GM20000 (cell line): Measurements from ENCODE around the gene S1PR2.
A peak's percentile ranks its signal among the peaks of the same experiment; 100 is the strongest.
"Not testable (repeated sequence)": the region's sequence is repeated elsewhere in the genome, so short reads cannot be mapped to it uniquely, and the experiment has no call there.

ENCODE experiments used
- DNase-seq: peaks from one replicate; pipeline ENCODE4 v3.0.0; 2012; ENCODE audit warnings: low spot score
- TF ChIP-seq, protein P1 (sequence below): IDR thresholded peaks from 2 replicates; pipeline ENCODE4 v1.5.1; 2012; ENCODE audit warnings: mild to moderate bottlenecking, control low read depth; ENCODE audit errors: extremely low read depth, missing control alignments

S1PR2 gene

DNA sequence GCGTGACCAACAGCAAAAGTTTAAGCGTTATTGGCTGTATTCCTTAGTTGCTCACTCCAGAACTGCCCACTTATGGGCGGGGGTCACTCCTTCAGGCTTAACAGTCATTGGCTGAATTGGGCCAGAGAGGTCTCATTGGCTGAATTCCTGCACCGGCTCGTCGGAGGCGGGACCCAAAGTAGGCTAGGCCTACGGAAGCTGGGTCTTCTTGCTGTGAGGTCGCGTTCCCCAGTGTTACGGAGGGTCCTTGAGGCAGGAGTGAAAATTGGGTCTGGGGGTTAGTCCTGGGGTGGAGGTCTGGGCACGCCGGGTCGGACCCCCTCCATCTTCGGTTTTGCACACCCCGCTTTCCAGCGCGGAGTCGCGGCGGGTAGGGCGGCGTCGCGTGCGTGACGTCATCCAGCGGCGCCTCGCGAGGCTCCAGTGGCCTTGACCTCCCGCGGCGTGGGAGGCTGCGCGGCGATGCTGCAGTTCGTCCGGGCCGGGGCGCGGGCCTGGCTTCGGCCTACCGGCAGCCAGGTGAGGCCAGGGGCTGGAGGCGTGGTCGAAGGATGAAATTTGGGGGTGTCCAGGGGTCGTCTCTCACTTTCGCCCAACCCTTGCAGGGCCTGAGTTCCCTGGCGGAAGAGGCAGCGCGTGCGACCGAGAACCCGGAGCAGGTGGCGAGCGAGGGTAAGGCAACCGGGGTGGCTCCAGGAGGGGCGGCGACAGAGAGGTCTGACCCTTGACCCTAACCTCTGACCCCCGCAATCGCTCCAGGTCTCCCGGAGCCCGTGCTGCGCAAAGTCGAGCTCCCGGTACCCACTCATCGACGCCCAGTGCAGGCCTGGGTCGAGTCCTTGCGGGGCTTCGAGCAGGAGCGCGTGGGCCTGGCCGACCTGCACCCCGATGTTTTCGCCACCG, 20.9 kb upstream of the S1PR2 start, which contains the start of gene MRPL4:
Gene MRPL4, plus strand, starts transcription at position 423 of the 903 bp plus-strand sequence. Its CDS starts 40 bp downstream, at position 463.
- peak; percentile 96 for DNase-seq
- TF ChIP-seq, protein P1, sequence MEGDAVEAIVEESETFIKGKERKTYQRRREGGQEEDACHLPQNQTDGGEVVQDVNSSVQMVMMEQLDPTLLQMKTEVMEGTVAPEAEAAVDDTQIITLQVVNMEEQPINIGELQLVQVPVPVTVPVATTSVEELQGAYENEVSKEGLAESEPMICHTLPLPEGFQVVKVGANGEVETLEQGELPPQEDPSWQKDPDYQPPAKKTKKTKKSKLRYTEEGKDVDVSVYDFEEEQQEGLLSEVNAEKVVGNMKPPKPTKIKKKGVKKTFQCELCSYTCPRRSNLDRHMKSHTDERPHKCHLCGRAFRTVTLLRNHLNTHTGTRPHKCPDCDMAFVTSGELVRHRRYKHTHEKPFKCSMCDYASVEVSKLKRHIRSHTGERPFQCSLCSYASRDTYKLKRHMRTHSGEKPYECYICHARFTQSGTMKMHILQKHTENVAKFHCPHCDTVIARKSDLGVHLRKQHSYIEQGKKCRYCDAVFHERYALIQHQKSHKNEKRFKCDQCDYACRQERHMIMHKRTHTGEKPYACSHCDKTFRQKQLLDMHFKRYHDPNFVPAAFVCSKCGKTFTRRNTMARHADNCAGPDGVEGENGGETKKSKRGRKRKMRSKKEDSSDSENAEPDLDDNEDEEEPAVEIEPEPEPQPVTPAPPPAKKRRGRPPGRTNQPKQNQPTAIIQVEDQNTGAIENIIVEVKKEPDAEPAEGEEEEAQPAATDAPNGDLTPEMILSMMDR = no peak

DNA sequence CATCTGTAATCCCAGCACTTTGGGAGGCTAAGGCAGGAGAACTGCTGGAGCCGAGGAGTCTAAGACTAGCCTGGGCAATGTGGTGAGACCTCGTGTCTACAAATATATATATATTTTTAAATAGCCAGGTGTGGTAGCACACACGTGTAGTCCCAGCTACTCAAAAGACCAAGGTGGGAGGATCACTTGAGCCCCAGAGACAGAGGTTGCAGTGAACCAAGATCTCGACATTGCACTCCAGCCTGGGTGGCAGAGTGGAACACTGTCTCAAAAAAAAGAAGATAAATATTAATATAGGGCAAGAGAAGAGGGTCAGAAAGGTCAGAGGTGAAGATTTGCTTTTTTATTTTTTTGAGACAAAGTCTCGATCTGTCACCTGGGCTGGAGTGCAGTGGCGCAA, 15.4 kb upstream of the S1PR2 start:
- TF ChIP-seq, protein P1 = no peak
- DNase-seq = no peak

DNA sequence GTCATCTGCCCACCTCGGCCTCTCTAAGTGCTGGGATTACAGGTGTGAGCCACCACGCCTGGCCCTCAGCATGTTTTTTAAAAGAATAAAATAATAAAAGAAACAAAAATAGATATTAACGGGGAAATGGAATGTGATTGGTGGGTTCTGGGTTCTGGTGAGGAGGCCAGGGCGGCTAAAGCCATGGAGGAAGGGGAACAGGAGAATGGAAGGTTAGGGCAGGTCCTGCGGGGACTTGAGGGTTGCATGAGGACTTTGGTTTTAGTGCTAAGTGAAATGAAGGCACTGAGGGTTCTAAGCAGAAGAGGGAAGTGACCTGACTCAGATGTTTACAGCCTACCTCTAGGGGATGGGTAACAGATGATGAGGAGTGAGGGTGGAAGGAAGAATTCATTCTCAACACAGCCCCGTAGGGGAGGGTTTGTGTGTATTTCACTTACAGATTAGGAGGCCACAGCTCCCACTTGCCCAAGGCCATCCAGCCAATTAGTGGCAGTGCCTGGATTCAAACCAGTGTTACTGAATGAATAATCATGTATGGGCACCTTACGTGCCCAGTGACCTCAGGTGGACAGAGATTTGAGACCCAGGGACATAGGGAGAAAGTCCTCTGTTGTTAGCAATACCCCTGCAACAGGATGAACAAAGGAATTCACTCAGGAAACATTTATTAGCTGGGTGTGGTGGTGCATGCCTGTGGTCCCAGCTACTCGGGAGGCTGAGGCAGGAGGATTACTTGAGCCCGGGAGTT, 14.2 kb upstream of the S1PR2 start:
- no peak for DNase-seq
- TF ChIP-seq, protein P1 = no peak

GRCh38 chr19:10243606-10244005, 12.5 kb upstream of the S1PR2 start:
- TF ChIP-seq, protein P1 = no peak

GRCh38 chr19:10241826-10242449, 10.8 kb upstream of the S1PR2 start:
- DNase-seq = not testable (repeated sequence)

More at GRCh38 chr19:10243606-10244005, 12.5 kb upstream of the S1PR2 start:
- DNase-seq = no peak

GRCh38 chr19:10238172-10238783, 7.1 kb upstream of the S1PR2 start:
- TF ChIP-seq, protein P1 = no peak
- DNase-seq = no peak

DNA sequence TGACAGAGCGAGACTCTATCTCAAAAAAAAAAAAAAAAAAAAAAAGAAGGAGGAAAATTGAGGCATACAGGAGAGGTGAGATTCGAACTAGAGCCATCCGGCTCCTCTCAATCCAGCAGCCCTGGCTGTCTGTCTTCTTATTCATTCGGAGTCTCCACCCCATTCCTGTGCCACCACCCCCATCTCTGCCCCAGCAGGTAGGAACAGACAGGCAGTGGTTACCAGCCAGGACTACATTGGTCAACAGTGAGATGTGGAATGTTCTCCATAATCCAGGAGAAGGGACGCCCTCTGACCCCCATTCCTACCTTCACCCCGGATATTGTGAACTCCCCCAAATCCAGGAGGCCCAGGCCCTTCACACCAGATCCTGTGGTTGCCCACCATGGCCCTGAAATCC, 6.6 kb upstream of the S1PR2 start:
- TF ChIP-seq, protein P1 = no peak
- DNase-seq = no peak

GRCh38 chr19:10235409-10235808, 4.3 kb upstream of the S1PR2 start:
- DNase-seq = not testable (repeated sequence)
